WTC11 (cell line): ENCODE measurements around the gene RNF183. TPM values are rescaled to one million over a fixed set of nuclear protein-coding genes. Genes with fewer than 3 reads are reported as not detected.
"Not testable (repeated sequence)": the region's sequence is repeated elsewhere in the genome, so short reads cannot be mapped to it uniquely, and the experiment has no call there.

Experiments
- ATAC-seq: fragments of 200-7000 bp; cut with Tn5 transposase; 2 replicates; pipeline ENCODE4 v1.10.0; 2021; ENCODE audit warnings: mild to moderate bottlenecking, moderate library complexity
- CTCF ChIA-PET: fragments of 300-600 bp; sonication (Branson Sonifier 250); formaldehyde crosslinking; loops from one replicate; lab custom pipeline; 2021; ENCODE audit warnings: antibody characterized with exemption; lab: Charles Lee
- POLR2A ChIA-PET: fragments of 350-600 bp; sonication (Branson Sonifier 250); formaldehyde crosslinking; loops from one replicate; lab custom pipeline; 2021; ENCODE audit warnings: antibody characterized with exemption; lab: Charles Lee
- DNase-seq: peaks from one replicate; pipeline ENCODE4 v3.0.0; 2021; ENCODE audit warnings: low spot score
- H3K27ac Mint-ChIP-seq: 2 replicates; pipeline ENCODE4 v1.8.0; 2021; ENCODE audit warnings: mixed read lengths
- H3K27me3 Mint-ChIP-seq: 2 replicates; pipeline ENCODE4 v1.8.0; 2021; ENCODE audit warnings: low read depth, mild to moderate bottlenecking, moderate library complexity, mixed read lengths
- H3K36me3 Mint-ChIP-seq: 2 replicates; pipeline ENCODE4 v1.8.0; 2021; ENCODE audit warnings: mixed read lengths
- H3K4me1 Mint-ChIP-seq: 2 replicates; pipeline ENCODE4 v1.8.0; 2022; ENCODE audit warnings: mixed read lengths
- H3K4me3 Mint-ChIP-seq: 2 replicates; pipeline ENCODE4 v1.8.0; 2021; ENCODE audit warnings: mild to moderate bottlenecking, moderate library complexity, mixed read lengths
- H3K9me3 Mint-ChIP-seq: 2 replicates; pipeline ENCODE4 v1.8.0; 2021; ENCODE audit warnings: mixed read lengths
- ATF1 ChIP-seq: sonication (generic); formaldehyde crosslinking; IDR thresholded peaks from 2 replicates; pipeline ENCODE4 v1.8.1; 2023; ENCODE audit warnings: mild to moderate bottlenecking, moderate library complexity, missing genetic modification reagents
- ATF3 ChIP-seq: sonication (generic); formaldehyde crosslinking; conservative IDR thresholded peaks from 2 replicates; pipeline ENCODE4 v1.8.1; 2022; ENCODE audit warnings: mild to moderate bottlenecking, missing genetic modification reagents
- GABPB1 ChIP-seq: sonication (generic); formaldehyde crosslinking; IDR thresholded peaks from 2 replicates; pipeline ENCODE4 v1.8.1; 2023; ENCODE audit warnings: mild to moderate bottlenecking, missing genetic modification reagents
- GRHL2 ChIP-seq: fragments of 250-450 bp; sonication (Bioruptor Pico); IDR thresholded peaks from 2 replicates; pipeline ENCODE4 v1.8.0; 2022; ENCODE audit warnings: mild to moderate bottlenecking, moderate library complexity; ENCODE audit not compliant: insufficient replicate concordance, severe bottlenecking
- NR2C2 ChIP-seq: sonication (generic); formaldehyde crosslinking; IDR thresholded peaks from 2 replicates; pipeline ENCODE4 v1.8.0; 2022; ENCODE audit warnings: mild to moderate bottlenecking, missing genetic modification reagents
- PRRX2 ChIP-seq: fragments of 250-450 bp; sonication (Bioruptor Pico); IDR thresholded peaks from 2 replicates; pipeline ENCODE4 v1.8.0; 2021; ENCODE audit warnings: mild to moderate bottlenecking
- SOX15 ChIP-seq: fragments of 250-450 bp; sonication (Bioruptor Pico); IDR thresholded peaks from 2 replicates; pipeline ENCODE4 v1.9.0; 2021; ENCODE audit warnings: mild to moderate bottlenecking
- SP1 ChIP-seq: sonication (generic); formaldehyde crosslinking; conservative IDR thresholded peaks from 2 replicates; pipeline ENCODE4 v1.8.1; 2022; ENCODE audit warnings: missing genetic modification reagents
- ZNF263 ChIP-seq: sonication (generic); formaldehyde crosslinking; IDR thresholded peaks from 2 replicates; pipeline ENCODE4 v1.8.1; 2022; ENCODE audit warnings: low read depth, mild to moderate bottlenecking, moderate library complexity, missing genetic modification reagents
- ZNF423 ChIP-seq: fragments of 250-450 bp; sonication (Bioruptor Pico); IDR thresholded peaks from 2 replicates; pipeline ENCODE4 v2.1.2; 2022; ENCODE audit warnings: mild to moderate bottlenecking, moderate library complexity
- total RNA-seq: library from RNA; stranded (reverse); gene quantifications from 3 replicates; pipeline ENCODE4 v1.2.3, GENCODE V29; 2021
- TF ChIP-seq, protein P1 (sequence below): sonication (generic); formaldehyde crosslinking; IDR thresholded peaks from 2 replicates; pipeline ENCODE4 v1.8.0; 2022; ENCODE audit warnings: missing genetic modification reagents

Gene RNF183
- total RNA-seq, 1 experiment from 2014 or later = 0.17 TPM

DNA sequence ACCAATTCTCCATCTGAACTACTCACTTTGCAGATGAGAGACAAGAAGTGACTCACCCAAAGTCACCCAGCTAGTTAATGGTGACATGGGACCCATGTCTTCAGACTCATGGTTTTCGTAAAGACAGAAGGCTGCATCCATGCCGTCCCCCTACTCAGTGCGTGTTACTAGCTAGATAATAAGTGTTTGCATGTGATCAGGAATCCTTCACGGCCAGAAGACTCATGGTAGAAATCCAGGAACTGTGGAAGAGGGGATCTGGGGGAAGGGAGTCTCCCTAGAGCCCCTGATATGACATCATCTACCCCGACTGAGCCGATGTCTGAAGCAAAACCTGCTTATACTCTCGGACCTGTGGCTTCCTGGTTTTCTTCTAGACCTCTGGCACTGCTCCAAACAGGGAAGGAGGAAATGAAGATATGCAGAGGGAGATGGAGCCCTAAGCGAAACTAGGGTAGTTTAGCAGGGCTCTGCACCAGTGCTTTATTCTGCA is 3.3 kb downstream of the RNF183 start (continued):
- TF ChIP-seq, protein P1, sequence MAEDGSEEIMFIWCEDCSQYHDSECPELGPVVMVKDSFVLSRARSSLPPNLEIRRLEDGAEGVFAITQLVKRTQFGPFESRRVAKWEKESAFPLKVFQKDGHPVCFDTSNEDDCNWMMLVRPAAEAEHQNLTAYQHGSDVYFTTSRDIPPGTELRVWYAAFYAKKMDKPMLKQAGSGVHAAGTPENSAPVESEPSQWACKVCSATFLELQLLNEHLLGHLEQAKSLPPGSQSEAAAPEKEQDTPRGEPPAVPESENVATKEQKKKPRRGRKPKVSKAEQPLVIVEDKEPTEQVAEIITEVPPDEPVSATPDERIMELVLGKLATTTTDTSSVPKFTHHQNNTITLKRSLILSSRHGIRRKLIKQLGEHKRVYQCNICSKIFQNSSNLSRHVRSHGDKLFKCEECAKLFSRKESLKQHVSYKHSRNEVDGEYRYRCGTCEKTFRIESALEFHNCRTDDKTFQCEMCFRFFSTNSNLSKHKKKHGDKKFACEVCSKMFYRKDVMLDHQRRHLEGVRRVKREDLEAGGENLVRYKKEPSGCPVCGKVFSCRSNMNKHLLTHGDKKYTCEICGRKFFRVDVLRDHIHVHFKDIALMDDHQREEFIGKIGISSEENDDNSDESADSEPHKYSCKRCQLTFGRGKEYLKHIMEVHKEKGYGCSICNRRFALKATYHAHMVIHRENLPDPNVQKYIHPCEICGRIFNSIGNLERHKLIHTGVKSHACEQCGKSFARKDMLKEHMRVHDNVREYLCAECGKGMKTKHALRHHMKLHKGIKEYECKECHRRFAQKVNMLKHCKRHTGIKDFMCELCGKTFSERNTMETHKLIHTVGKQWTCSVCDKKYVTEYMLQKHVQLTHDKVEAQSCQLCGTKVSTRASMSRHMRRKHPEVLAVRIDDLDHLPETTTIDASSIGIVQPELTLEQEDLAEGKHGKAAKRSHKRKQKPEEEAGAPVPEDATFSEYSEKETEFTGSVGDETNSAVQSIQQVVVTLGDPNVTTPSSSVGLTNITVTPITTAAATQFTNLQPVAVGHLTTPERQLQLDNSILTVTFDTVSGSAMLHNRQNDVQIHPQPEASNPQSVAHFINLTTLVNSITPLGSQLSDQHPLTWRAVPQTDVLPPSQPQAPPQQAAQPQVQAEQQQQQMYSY (CRISPR knock-in tag) = no peak
- TF ChIP-seq PRRX2 (CRISPR knock-in tag) (no peak), GABPB1 (CRISPR knock-in tag) (no peak), ZNF423 (CRISPR knock-in tag) (no peak), ATF1 (CRISPR knock-in tag) (no peak)

GRCh38 chr9:113298924-113299770 is 4.0 kb downstream of the RNF183 start:
- TF ChIP-seq SOX15 (CRISPR knock-in tag) (no peak), GRHL2 (CRISPR knock-in tag) (no peak), ZNF263 (CRISPR knock-in tag) (no peak)
- POLR2A ChIA-PET = interaction anchor here (0.6 kb wide), 1 partner anchor 132 kb away, joined by 4 read pairs; no protein-coding TSS in a partner anchor
- Mint-ChIP-seq H3K4me3 (no peak overlapping the region), H3K27me3 (no peaks in the 10 kb centered on the region), H3K27ac (no peak overlapping the region), H3K9me3 (no peaks in the 10 kb centered on the region), H3K4me1 (peaks cover 5% of the 10 kb centered on the region; the same call in 1 of the 2 replicates), H3K36me3 (no peaks in the 10 kb centered on the region)
- DNase-seq (peak; percentile 20), ATAC-seq (peak; percentile 51)
- CTCF ChIA-PET = no interaction called here

- no peak for ATAC-seq
- H3K36me3 Mint-ChIP-seq = 0 out of 2 replicates have a peak, but pooled peaks cover 2% of the 10 kb centered on the region
- H3K4me1 Mint-ChIP-seq = peaks cover 5% of the 10 kb centered on the region; the same call in 1 of the 2 replicates
- H3K9me3 Mint-ChIP-seq = no peaks in the 10 kb centered on the region
- H3K27ac Mint-ChIP-seq = no peak overlapping the region
- ChIA-PET POLR2A (interaction anchor here (0.6 kb wide), 1 partner anchor 133 kb away, joined by 4 read pairs; no protein-coding TSS in a partner anchor), CTCF (no interaction called here)
- no peak for DNase-seq
- H3K27me3 Mint-ChIP-seq = no peaks in the 10 kb centered on the region
- H3K4me3 Mint-ChIP-seq = no peak overlapping the region
- no peak for TF ChIP-seq SP1
Measured at GRCh38 chr9:113298311-113298710, 4.9 kb downstream of the RNF183 start.

DNA sequence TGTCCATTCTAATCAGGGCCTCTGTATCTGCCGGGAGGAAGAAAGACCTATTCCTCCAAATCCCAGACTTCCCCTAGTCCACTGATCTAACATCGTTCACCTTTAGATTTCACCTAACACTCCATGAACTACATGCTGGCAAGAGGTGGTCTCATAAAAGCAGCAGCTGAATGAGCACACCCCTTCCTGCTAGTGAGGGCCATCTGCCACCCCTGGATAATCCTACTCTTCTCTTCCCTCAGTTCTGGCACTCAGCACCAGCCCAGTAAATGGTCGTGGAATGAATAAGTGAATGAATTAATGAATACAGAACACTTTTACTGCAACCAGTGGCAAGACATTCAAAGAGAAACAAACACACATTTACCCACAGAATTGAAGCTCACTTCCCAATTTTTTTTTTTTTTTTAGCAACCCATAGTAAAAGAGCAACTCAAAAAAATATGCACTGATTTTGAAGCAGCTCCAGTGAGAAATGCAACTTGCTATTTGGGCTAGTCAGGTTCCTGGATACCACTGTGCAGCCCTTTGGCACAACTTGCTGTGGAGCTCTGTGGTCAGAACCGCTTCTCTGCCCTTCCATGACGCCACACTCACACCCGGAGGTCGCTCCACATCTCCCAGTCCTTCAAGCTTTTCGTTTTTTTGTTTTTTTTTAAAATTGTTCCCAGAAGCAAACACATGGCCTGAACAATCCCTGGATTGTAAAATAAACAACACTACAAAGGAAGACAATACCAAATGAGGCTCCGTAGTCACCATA is 6.2 kb downstream of the RNF183 start:
- Mint-ChIP-seq H3K27me3 (no peaks in the 10 kb centered on the region), H3K36me3 (peaks cover 13% of the 10 kb centered on the region), H3K4me1 (peaks cover 5% of the 10 kb centered on the region; the same call in 1 of the 2 replicates), H3K27ac (no peak overlapping the region), H3K4me3 (no peak overlapping the region), H3K9me3 (no peaks in the 10 kb centered on the region)
- no peak for ATAC-seq
- ChIA-PET POLR2A (interaction anchor here (0.7 kb wide), 1 partner anchor 326 kb away, joined by 6 read pairs; no protein-coding TSS in a partner anchor), CTCF (interaction anchor here (0.8 to 1.8 kb wide), 4 partner anchors 13 to 104 kb away, joined by 3 to 7 read pairs (median 3); partner anchors contain the start of genes ALAD, CDC26 and PRPF4)
- DNase-seq = no peak
- TF ChIP-seq ATF3 (CRISPR knock-in tag) (no peak), NR2C2 (CRISPR knock-in tag) (no peak)

- not testable (repeated sequence) for ATAC-seq, DNase-seq, H3K4me3 Mint-ChIP-seq, H3K27me3 Mint-ChIP-seq, H3K4me1 Mint-ChIP-seq, H3K9me3 Mint-ChIP-seq, H3K27ac Mint-ChIP-seq
- POLR2A ChIA-PET = interaction anchor here (0.6 kb wide), 1 partner anchor 24 kb away, joined by 5 read pairs; no protein-coding TSS in a partner anchor
- peaks cover 18% of the 10 kb centered on the region for H3K36me3 Mint-ChIP-seq
- CTCF ChIA-PET = interaction anchor here (0.6 to 2.4 kb wide), 7 partner anchors 14 to 812 kb away, joined by 3 to 12 read pairs (median 3); partner anchors contain the start of genes ALAD, CDC26 and PRPF4
Measured at GRCh38 chr9:113296247-113296646, 6.9 kb downstream of the RNF183 start.
